HuH-7.5 (cell line): ENCODE data around the gene TRIM14.
A peak's percentile ranks its signal among the peaks of the same experiment; 100 is the strongest.
"Not testable (repeated sequence)": the region's sequence is repeated elsewhere in the genome, so short reads cannot be mapped to it uniquely, and the experiment has no call there.

Experiments
- DNase-seq: peaks from one replicate; pipeline ENCODE4 v3.0.0; 2011; ENCODE audit warnings: low spot score

Gene TRIM14

GRCh38 chr9:98142182-98142907 is 23.3 kb upstream of the TRIM14 start:
- DNase-seq = peak; percentile 52

- DNase-seq = no peak
These were observed 21.5 kb upstream of the TRIM14 start for GRCh38 chr9:98140503-98140902.

GRCh38 chr9:98136489-98136888 is 17.5 kb upstream of the TRIM14 start:
- DNase-seq = no peak

- no peak for DNase-seq
These were observed 16.9 kb upstream of the TRIM14 start for GRCh38 chr9:98135938-98136337.

DNA sequence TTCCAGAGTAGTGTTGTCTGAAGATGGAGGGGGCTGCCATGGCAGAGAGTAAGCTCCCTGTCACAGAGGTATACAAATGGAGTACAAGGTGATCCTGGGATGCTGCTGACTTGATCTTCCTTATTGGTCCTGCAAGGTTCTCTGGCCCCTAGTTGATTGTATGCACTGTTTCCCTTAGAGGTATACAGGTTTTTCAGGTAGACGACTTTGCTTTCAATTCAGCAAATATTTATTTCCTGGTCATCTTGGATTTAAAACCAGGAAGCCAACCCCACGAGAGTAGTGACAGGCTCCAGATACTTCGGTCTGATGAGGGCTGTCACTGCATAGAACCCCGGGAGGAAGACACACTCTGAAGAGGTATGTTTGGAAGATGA is 16.5 kb upstream of the TRIM14 start:
- DNase-seq = no peak

DNA sequence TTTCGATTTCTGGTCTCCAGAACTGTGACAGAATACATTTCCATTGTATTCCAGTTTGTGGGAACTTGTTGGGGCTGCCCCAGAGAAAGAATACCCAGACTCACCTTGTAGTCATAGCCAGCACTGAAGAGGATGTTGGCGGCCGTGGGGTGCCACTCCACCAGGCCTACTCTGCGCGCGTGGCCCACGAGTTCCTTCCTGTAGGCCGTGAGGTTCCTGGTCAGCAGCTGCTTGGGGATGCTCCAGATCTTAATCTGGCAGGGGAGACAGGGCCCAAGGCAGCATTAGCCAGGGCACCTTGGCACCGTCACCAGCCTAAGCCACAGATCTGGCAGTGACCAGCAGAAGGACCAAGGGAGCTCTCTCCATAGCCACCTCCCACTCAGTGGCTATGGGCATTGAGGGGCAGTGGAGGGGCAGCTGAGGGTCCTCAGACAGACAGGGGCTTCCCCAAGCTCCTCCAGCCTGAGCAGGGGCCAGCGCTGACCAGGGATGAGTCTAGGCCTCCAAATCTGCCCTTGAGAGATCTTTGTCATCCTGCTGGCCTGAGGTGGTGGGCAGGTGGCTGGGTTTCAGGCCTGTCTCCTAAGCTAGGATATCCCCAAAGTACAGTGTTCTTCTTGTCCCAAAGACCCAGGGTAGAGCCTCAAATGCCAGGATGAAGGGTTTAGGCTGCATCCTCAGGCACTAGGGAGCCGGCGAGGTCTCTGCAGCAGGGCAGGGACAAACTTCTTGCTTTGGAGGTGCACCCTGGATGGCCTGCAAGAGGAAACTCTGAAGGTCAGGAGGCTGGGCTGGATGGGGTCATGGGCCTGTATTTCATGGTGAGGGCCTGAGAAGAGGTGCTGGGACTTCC is 15.9 kb upstream of the TRIM14 start:
- no peak for DNase-seq

GRCh38 chr9:98132806-98133631 is 14.0 kb upstream of the TRIM14 start:
- no peak for DNase-seq

GRCh38 chr9:98132158-98132557 is 13.1 kb upstream of the TRIM14 start:
- no peak for DNase-seq

GRCh38 chr9:98130576-98131228 is 11.7 kb upstream of the TRIM14 start:
- DNase-seq = no peak

GRCh38 chr9:98130060-98130459 is 11.0 kb upstream of the TRIM14 start:
- DNase-seq = not testable (repeated sequence)

GRCh38 chr9:98129451-98129881 is 10.4 kb upstream of the TRIM14 start:
- no peak for DNase-seq

DNA sequence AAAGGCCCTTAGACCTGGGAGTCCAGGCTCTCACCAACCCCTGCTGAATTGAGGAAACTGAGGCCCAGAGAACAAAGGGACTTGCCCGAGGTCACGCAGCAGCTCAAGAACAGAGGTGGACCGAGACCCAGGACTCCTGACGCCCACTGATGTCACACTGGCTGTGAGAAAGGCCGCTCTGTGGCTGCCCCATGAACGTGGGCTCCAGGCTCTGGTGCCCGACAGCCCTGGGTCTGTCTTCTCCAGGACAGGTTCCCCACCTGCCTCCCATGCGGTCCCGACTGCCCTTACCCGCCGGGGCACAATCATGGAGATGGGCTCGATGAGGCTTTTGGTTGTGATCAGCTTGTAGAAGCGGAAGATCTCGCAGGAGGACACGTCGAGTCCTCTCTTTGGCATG is 9.3 kb upstream of the TRIM14 start:
- DNase-seq = no peak

- no peak for DNase-seq
These were observed 8.2 kb upstream of the TRIM14 start for GRCh38 chr9:98127226-98127625.

- no peak for DNase-seq
These were observed 5.8 kb upstream of the TRIM14 start for GRCh38 chr9:98124637-98125426.

- not testable (repeated sequence) for DNase-seq
These were observed 5.1 kb upstream of the TRIM14 start for GRCh38 chr9:98124091-98124490.

- no peak for DNase-seq
These were observed 2.0 kb upstream of the TRIM14 start for GRCh38 chr9:98121058-98121457.

- DNase-seq = no peak
These were observed 1.5 kb upstream of the TRIM14 start for GRCh38 chr9:98120476-98120875.

- peak; percentile 86 for DNase-seq
These were observed 910 bp downstream of the TRIM14 start for GRCh38 chr9:98117984-98118639.

- not testable (repeated sequence) for DNase-seq
These were observed 1.9 kb downstream of the TRIM14 start for GRCh38 chr9:98117097-98117496.

GRCh38 chr9:98109052-98109451 is 10.0 kb downstream of the TRIM14 start:
- DNase-seq = no peak
